CD1c-positive myeloid dendritic cell (primary cell): ENCODE results near the gene PTPN13.
"Not testable (repeated sequence)": the region's sequence is repeated elsewhere in the genome, so short reads cannot be mapped to it uniquely, and the experiment has no call there.

ENCODE experiments used
- DNase-seq: peaks from one replicate; pipeline ENCODE4 v3.0.0-alpha.2; 2016; ENCODE audit errors: extremely low spot score

PTPN13 gene

GRCh38 chr4:86644892-86645291 is 50.8 kb downstream of the PTPN13 start:
- no peak for DNase-seq

DNA sequence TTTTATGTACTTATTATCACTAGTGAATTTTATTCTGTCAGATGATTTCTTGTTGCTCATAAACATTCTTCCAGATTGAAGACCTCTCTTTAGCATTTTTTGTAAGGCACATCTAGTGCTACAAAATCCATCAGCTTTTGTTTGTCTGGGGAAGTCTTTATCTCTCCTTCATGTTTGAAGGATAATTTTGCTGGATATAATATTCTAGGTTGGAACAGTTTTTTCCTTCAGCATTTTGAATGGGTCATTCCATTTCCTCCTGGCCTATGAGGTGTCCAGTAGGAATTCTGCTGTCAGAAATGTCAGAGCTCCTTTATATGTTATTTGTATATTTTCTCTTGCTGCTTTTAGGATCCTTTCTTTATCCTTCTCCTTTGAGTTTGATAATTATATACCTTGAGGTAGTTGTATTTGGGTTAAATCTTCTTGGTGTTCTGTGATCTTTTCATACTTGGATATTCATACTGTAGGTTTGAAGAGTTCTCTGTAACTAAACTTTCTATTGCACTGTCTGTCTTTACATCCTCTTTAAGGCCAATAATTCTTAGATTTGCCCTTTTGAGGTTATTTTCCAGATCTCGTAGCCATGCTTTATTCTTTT is 58.3 kb downstream of the PTPN13 start:
- no peak for DNase-seq

DNA sequence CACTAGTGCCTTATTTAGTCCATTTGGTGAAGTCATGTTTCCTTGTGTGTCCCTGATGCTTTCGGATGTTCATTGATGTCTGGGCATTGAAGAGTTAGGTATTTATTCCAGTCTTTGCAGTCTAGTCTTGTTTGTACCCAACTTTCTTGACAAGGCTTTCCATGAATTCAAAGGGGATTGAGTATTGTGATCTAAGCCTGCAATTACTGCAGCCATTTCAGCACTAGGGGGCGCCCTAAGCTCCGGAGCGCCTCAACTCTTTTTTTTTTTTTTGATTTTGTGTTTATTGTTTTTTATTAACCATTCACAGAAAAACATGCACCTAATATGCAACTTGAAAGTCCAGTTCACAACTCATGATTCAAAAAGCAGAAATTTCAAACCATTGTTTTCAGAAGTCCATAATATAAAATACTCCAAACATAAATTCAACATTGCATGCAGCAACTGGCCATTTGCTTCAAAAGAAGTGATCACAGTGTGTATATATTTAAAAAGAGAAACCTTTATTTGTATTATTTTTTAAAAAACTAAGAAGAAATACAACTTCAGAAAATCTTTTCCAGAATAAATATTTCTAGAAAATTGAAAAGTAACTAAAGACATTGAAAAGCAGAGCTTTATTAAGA is 59.2 kb downstream of the PTPN13 start:
- no peak for DNase-seq

GRCh38 chr4:86656781-86657180 is 62.7 kb downstream of the PTPN13 start:
- DNase-seq, result not testable (repeated sequence)

DNA sequence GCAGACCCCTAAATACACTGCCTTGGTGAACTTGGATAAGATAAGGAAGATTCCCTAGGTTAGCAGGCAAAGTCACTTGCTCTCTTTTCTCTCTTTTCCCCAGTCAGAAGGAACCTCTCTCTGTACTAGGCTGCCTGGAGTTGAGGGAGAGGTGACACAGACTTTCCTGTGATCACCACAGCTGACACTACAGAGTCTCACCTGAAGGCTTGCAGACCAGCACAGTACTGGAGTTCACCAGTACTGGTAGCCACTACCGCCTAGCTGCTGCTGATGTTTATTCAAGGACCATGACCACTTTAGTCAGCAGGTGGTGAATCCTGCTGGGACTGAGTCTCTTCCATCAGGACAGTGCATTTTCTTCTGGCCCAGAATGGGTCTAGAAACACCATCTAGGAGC is 63.3 kb downstream of the PTPN13 start:
- no peak for DNase-seq

- DNase-seq, result no peak
Observed at GRCh38 chr4:86657910-86658309, 63.8 kb downstream of the PTPN13 start.

- no peak for DNase-seq
Observed at GRCh38 chr4:86660401-86660800, 66.3 kb downstream of the PTPN13 start.

DNA sequence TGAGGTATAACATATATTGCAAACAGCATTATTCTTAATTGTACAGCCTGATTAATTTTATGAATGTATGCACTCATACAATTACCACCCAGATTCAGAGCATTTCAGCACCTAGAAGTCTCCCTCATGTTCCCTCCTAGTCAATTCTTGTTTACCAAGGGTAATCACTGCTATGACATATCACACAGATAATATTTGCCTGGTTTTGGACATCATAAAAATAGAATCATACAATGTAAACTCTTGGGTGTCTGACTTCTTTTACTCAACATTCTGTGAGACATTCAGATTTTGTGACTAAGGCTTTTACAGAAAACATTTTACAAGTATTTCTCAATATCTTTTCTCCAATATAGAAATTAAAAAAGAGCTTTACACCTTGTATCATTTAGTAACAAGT is 66.9 kb downstream of the PTPN13 start:
- DNase-seq, result no peak

DNA sequence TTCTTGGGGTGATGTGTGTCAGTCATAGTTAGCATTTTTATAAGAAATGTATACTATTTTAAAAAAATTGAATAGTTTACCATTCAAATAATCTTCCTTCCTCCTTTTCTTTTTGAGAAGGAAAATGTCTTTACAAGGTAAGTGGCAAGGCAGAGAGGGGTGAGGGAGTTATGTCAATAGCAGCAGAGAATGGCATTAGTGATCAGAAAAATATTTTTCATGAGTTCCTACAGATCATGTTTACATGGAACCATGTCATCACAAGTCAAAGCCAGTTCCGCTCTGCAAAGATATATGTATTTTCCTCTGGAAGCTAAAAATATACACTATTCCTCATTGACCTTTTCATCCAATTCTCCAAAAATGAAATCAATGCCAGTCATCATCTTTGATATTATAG is 67.3 kb downstream of the PTPN13 start:
- no peak for DNase-seq

DNA sequence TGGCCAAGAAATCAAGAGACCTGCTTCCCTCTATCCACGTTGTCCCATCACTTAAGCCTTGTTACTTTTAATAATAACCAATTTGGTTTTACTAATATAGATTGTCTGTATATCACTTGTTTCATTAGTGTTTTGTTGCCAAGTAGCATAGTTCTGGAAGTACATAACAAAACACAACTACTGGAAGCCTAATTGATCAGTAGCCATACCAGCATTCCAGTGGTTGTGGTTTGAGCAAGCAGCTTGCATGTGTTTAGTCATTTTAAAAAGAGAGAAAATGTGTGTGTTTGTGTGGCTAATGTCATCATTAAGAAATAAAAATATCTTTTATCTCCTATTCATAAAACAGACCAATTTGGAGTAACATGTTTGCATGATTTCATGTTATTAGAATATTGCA is 70.8 kb downstream of the PTPN13 start:
- no peak for DNase-seq

DNA sequence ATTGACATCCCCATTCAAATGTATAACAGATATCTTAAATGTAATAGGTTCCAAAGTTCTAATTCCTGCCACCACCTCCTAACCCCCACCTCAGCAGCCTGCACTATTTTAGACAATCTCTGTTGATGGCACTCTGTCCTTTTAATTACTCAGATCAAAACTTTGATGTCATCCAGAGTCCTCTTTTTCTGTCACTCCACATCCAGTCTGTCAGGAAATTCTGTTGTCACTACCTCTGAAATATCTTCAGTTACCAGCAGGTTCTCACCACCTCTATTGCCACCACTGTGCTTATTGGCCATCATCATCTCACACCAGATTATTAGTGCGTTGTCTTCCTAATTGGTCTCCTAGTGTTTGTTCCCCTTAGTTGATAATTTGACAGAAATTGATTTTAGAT is 76.2 kb downstream of the PTPN13 start:
- DNase-seq, result no peak

GRCh38 chr4:86670756-86671155 is 76.6 kb downstream of the PTPN13 start:
- DNase-seq, result no peak

GRCh38 chr4:86675548-86675947 is 81.4 kb downstream of the PTPN13 start:
- no peak for DNase-seq

DNA sequence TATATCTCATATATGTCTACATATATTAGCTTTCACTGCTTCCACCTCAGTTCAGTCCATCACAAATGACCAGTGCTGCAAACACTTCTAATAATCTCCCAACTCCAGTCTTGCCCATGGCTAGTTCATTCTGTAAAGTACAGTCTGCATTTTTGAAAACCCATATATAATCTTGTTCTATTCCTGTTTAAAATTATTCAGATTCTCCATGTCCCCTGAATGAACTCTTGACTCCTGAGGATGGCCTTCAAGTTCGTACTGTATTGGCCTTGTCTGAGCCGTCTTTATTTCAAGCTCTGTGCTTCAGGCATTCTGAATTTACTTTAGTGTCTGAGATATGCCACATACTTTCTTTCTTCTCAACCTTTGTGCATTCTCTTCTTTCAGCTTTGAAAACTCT is 84.7 kb downstream of the PTPN13 start:
- DNase-seq, result no peak

DNA sequence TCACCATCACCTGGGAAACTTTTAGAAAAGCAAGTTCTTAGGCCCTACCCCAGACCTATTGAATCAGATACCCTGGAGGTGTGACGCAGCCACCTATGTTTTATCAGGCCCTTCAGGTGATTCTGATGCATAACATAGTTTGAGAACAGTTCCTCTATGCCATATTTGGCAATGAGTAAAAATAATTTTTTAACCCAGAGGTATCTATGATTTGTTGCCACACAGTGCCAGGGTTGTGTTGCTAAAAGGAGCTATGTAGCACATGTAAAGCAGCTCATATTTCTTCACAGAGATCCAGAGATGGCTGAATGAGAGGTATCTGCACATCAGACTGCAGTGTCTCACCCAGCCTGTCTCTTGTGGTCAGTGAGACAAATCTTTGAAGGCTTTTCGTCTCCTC is 85.3 kb downstream of the PTPN13 start:
- DNase-seq, result no peak

DNA sequence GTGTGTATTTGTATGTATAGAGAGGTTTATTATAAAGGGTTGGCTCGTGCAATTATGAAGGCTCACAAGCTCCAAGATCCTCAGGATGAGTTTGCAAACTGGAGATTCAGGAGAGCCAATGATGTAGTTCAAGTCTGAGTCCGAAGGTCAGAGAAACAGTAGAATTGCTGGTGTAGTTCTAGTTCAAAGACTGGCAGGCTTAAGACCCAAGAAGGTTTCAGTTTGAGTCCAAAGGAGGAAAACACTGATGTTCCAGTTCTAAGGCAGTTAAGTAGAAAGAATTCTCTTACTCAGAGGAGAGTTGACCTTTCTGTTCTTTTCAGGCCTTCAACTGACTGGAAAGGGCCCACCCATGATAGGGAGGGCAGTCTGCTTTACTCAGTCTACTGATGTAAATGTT is 89.1 kb downstream of the PTPN13 start:
- no peak for DNase-seq

- no peak for DNase-seq
Observed at GRCh38 chr4:86683983-86684382, 89.9 kb downstream of the PTPN13 start.

GRCh38 chr4:86685401-86685800 is 91.3 kb downstream of the PTPN13 start:
- no peak for DNase-seq

- no peak for DNase-seq
Observed at GRCh38 chr4:86686741-86687140, 92.6 kb downstream of the PTPN13 start.

- DNase-seq, result no peak
Observed at GRCh38 chr4:86688026-86688425, 93.9 kb downstream of the PTPN13 start.

DNA sequence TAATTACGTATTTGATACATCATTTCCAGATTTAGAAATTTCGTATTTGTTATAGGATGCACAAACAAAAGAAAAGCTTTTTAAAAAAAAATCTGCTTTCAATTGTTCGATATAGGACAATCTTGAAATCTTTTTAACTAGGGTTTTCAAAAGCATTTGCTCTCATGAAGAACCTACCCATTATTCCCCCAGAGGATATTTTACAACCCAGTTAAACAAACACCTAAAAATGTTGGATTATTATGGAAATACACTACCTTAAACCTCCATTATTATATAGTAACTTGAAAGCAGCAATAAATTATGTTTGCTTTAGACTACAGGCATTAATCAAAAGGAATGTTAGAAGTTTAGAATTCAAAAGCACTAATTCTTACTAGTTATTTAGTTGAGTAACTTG is 110.5 kb downstream of the PTPN13 start:
- DNase-seq, result no peak

DNA sequence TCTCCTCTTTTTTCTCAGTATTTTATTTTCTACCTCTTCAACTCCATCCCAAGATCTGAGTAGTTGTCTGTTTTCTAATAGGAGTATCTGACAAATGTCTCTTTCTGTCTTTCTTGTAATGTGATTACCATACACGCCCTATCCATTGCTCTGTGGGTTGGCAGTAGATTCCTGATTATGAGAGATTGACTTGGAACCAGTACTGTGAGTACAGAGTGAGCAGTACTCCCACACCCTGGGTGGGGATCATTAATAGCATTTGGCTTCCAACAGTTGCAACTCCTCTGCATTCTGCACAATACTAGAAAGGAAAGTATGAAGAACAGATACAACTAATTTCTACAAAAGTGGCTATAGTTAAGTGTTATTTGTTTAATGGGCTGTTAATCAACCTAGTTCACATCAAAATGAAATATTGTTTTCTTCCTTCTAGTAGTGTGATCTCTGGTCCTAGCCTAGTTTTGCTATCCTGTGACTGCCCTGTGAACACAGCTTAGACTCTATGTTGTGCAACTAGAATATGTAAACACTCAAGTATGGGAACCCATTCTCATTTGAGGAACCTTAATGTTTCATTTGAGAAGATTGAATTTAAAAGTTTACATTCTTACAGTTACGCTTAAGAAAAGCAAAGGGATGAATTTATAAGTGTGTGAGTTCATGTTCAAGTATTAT is 112.9 kb downstream of the PTPN13 start:
- DNase-seq, result no peak

DNA sequence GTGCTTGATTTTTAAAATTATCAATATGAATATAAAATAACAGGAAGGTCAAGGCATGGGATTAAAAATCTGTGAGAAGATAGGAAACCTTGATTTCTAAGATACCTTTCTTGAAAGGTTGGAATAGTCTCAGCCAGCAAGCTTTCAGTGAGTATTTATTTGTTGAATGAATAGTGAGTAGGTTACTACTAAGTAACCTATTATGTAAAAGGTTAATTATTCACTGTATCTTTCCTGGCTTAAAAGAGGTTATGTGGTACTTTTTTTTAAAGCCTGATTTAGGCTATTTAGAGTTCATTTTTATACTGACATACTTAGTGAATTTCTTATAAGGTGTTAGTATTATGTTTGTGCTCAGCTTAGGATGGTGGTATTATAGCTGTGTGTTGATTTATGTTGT is 123.5 kb downstream of the PTPN13 start:
- no peak for DNase-seq

GRCh38 chr4:86718152-86718551 is 124.0 kb downstream of the PTPN13 start:
- DNase-seq, result no peak
